Activated T-cell treated with anti-CD3 and anti-CD28 coated beads, Interleukin-2, amount 50 U/mL, for 4 hours (primary cell): ENCODE measurements around the gene ITGB2. TPM values are rescaled to one million over a fixed set of nuclear protein-coding genes. Genes with fewer than 3 reads are reported as not detected.

Experiments used
- ATAC-seq, 2 donors: fragments of 200-7000 bp; cut with Tn5 transposase; one replicate each; pipeline ENCODE4 v1.10.0; 2021
- DNase-seq: peaks from one replicate; pipeline ENCODE4 v3.0.0-alpha.2; 2020
- H3K27me3 Mint-ChIP-seq: one replicate; pipeline ENCODE4 v1.8.0; 2021; ENCODE audit warnings: low read depth, mixed read lengths
- H3K36me3 Mint-ChIP-seq: one replicate; pipeline ENCODE4 v1.8.0; 2022; ENCODE audit warnings: mixed read lengths; ENCODE audit not compliant: insufficient read depth
- H3K4me1 Mint-ChIP-seq: one replicate; pipeline ENCODE4 v1.8.0; 2021; ENCODE audit warnings: low read depth, mixed read lengths
- H3K4me3 Mint-ChIP-seq: one replicate; pipeline ENCODE4 v1.8.0; 2021; ENCODE audit warnings: mild to moderate bottlenecking, moderate library complexity, mixed read lengths
- H3K9me3 Mint-ChIP-seq: one replicate; pipeline ENCODE4 v1.8.0; 2021; ENCODE audit warnings: mixed read lengths
- total RNA-seq, 3 donors: library from RNA; stranded (reverse); gene quantifications; one replicate each; pipeline ENCODE4 v1.2.1, GENCODE V29; 2021

Gene ITGB2
- total RNA-seq, 3 donors from 2014 or later = 175 to 195 (median 180) TPM

DNA sequence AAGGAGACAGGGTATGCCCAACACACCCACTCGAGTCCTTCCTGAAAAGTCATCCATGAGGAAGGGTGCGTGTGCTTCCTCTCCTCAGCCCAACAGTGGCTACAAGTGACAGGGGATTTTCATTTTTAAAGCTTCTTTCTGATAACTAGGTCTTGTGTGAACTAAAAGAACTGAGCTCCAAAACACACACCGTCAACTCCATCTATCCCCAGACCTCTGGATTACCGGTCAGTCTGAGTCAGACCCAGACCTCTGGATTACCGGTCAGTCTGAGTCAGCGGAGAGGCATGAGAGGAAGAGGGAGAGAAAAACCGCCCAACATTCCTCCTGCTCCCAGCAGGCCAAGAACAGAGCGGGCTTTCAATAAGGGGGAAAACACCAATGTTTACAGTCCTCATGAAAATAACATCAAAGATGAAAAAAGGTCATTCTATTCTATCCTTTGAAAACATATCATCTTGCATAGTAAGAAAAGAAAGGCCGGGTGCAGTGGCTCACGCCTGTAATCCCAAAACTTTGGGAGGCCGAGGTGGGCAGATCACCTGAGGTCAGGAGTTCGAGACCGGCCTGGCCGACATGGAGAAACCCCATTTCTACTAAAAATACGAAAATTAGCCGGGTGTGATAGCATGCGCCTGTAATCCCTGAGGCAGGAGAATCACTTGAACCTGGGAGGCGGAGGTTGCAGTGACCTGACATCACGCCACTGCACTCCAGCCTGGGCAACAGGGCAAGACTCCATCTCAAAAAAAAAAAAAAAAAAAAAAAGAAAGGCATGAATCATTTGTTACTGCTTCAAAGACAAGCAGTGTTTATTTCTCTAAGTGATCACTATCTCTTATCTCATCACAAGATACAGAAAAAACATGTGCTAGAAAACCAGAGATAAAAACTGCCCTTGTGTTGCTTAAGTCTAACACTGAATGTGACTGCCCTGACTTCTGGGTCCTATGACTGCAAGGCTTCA lies 50.6 kb downstream of the ITGB2 start:
- ATAC-seq (no peak), DNase-seq (no peak)
- Mint-ChIP-seq H3K36me3 (peaks cover 8% of the 10 kb centered on the region), H3K9me3 (no peaks in the 10 kb centered on the region), H3K4me3 (peak overlapping the region; percentile 62), H3K4me1 (peaks cover 83% of the 10 kb centered on the region), H3K27me3 (no peaks in the 10 kb centered on the region)

DNA sequence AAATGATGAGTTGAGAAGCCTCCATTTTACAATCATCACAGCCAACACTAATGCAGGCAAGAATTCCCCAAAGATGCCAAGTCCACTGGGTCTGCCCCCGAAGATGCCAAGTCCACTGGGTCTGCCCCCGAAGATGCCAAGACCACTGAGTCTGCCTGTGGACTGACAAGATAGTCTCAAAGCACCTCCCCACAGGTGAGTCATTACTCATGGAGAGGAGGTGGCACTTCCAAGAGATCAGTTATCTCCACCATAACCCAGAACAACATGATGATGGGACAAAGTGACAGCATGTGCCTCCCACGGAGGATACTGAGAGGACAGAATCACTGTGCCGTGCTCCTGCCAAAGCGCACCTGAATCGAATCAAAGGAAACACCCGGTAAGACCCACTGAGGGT lies 52.0 kb downstream of the ITGB2 start:
- DNase-seq (no peak), ATAC-seq (peak in 1 of 2 donors; percentile 26)
- no peaks in the 10 kb centered on the region for H3K27me3 Mint-ChIP-seq
- peaks cover 77% of the 10 kb centered on the region for H3K4me1 Mint-ChIP-seq
- H3K9me3 Mint-ChIP-seq = no peaks in the 10 kb centered on the region
- H3K36me3 Mint-ChIP-seq = peaks cover 12% of the 10 kb centered on the region
- peak overlapping the region; percentile 48 for H3K4me3 Mint-ChIP-seq

DNA sequence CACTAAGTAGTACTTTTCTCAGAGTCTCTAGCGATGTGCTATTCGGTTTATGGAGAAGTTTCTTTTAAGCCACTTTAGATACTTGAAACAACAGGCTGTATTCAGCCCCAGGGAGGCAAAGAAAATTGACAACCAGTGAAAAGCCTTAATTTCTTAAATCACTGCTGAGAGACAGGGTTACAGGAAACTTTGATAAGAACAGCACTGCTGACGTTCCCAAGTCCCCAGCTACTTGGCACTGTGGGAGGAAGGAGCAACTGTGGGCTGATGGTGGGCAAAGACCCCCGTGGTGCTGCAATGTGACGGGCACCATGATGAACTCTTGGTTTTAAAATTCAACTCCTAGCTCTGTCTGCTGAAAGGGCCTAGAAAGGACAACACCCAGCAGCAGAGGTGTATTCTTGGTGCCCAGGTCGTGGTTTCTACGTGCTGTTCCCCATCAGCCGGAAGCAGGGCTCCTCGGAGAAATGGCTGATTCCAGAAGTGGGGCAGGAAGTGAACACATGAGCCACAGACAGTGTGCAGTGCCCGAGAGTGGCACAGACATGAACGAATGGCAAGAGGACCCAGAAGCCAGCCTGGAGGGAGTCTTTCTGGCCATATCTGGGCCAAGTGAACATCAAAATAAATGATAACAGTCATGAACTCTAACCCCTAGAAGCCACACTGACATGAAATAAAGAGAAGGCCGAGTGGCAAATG lies 52.5 kb downstream of the ITGB2 start:
- Mint-ChIP-seq H3K9me3 (no peaks in the 10 kb centered on the region), H3K4me3 (peak overlapping the region; percentile 48), H3K4me1 (peaks cover 82% of the 10 kb centered on the region), H3K27me3 (no peaks in the 10 kb centered on the region), H3K36me3 (peaks cover 16% of the 10 kb centered on the region)
- ATAC-seq (peak; percentile 48 to 54), DNase-seq (no peak)

DNA sequence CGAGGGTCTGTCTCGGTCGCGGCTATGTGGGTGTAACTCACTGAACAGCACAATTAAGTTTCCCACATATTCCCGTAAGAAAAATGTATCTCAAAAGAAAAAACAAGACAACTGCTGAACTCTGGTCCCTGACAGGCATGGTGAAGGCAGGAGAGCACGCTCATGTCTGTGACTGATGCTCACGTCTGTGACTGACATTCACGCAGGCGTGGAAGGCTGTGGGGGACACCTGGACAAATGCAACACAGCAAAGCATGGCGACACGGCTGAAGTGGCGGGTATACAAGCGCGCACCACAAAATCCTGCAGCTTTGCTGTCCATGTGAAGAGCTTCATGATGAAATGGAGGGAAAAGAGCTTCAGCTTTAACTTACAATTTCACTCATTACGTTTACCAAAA lies 53.2 kb downstream of the ITGB2 start:
- DNase-seq = no peak
- Mint-ChIP-seq H3K27me3 (no peaks in the 10 kb centered on the region), H3K9me3 (no peaks in the 10 kb centered on the region), H3K4me1 (peaks cover 79% of the 10 kb centered on the region), H3K36me3 (peaks cover 16% of the 10 kb centered on the region), H3K4me3 (no peak overlapping the region)
- no peak for ATAC-seq

DNA sequence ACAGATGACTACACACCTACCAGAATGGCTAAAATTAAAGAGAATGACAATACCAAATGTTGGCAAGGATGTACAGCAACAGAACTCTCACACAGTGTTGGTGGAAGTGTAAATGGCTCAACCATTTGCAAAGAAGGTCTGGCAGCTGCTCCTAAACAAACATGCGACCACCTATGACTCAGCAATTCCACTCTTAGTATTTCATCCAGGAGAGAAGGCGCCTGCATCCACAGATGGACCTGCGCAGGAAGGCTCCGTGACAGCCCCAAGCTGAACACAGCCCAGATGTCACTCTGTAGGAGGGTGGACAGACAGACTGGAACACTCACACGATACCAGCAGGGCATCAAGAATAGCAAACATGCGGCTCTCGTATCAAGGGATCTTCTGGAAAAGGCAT lies 53.9 kb downstream of the ITGB2 start:
- no peaks in the 10 kb centered on the region for H3K9me3 Mint-ChIP-seq
- ATAC-seq = no peak
- H3K4me3 Mint-ChIP-seq = peak overlapping the region; percentile 37
- DNase-seq = no peak
- peaks cover 18% of the 10 kb centered on the region for H3K36me3 Mint-ChIP-seq
- peaks cover 76% of the 10 kb centered on the region for H3K4me1 Mint-ChIP-seq
- no peaks in the 10 kb centered on the region for H3K27me3 Mint-ChIP-seq

DNA sequence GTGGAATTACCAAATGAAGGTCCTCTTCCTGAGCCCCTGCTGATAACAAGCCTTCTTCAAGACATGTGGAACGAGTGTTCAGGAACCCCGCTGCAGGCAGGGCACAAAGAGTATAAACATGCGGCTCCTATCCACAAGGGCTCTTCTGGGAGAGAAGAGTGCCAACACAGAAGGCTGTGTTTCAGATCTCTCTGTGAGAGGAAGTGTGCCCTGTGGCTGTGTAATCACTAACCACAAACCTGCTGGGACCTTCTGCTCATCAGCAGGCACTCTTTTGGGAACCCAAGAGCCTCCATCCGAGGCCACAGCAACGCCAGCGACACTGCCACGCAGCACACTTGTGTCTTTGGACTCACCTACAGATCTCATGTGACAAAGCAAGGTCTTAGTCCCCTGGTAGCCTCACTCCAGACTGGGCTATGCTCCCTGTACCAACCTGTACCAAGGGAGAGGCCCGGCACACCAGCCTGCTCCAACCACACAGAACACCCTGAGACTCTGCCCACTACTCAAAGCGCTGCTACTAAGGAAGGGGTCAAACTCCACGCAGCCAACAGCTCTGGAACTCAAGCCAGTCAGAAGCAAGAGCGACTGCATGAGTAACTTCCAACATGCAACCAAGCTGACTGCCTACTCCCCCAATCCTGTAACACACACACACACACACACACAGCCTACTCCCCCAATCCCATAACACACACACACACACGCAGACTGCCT lies 55.0 kb downstream of the ITGB2 start:
- peak overlapping the region; percentile 42 for H3K4me3 Mint-ChIP-seq
- no peaks in the 10 kb centered on the region for H3K27me3 Mint-ChIP-seq
- H3K36me3 Mint-ChIP-seq = peaks cover 22% of the 10 kb centered on the region
- peaks cover 74% of the 10 kb centered on the region for H3K4me1 Mint-ChIP-seq
- no peaks in the 10 kb centered on the region for H3K9me3 Mint-ChIP-seq
- peak; percentile 44 to 62 for ATAC-seq
- no peak for DNase-seq

DNA sequence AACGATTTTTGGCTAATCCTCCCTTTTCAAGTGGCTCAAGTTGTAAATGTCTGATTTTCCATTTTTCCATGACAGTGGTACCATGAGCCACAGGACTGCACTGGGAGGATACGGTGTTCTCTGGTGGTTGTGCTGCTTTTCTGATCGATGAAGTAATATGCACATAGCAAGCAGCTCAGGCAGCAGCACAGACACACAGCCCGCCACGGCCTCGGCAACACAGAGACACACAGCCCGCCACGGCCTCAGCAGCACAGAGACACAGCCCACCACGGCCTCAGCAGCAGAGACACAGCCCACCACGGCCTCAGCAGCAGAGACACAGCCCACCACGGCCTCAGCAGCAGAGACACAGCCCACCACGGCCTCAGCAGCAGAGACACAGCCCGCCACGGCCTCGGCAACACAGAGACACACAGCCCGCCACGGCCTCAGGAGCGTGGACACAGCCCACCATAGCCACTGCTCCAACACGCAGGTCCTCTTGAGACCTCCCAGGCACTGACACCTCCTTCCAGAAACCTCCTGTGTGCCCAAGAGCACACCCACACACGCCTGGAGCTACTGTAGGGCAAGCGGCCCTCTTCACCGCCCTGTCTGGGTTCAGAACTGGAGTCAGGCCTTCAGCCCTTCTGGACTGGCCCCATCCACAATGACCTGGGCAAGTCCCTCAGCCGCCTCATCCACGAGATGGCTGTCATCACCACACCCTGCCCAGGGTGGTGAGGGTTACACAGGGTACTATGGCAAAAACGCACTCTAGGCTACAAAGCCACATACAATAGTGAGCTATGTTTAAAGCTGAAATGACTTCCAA lies 57.6 kb downstream of the ITGB2 start:
- peaks cover 49% of the 10 kb centered on the region for H3K4me1 Mint-ChIP-seq
- H3K9me3 Mint-ChIP-seq = no peaks in the 10 kb centered on the region
- ATAC-seq = no peak
- no peak overlapping the region for H3K4me3 Mint-ChIP-seq
- no peak for DNase-seq
- H3K36me3 Mint-ChIP-seq = peaks cover 33% of the 10 kb centered on the region
- H3K27me3 Mint-ChIP-seq = no peaks in the 10 kb centered on the region

DNA sequence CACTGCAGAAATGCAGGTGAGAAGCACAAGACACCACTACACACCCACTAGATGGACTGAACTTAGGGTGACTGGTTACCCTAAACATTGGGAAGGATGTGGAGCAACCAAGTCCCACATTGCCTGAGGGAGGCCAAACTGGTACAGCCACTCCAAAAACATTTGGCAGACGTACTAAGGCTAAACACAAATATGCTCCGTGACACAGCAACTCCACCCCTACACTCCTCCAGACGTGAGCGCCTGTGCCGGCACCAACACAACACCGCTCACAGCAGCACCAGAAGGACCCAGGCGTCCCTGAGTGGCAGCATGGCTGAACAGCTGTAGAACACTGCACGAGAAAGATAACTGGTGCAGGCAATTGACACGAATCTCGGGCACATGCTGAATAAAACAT lies 61.9 kb downstream of the ITGB2 start:
- Mint-ChIP-seq H3K9me3 (no peaks in the 10 kb centered on the region), H3K27me3 (no peaks in the 10 kb centered on the region), H3K4me1 (peaks cover 36% of the 10 kb centered on the region), H3K4me3 (no peak overlapping the region), H3K36me3 (peaks cover 46% of the 10 kb centered on the region)
- ATAC-seq (no peak), DNase-seq (no peak)

DNA sequence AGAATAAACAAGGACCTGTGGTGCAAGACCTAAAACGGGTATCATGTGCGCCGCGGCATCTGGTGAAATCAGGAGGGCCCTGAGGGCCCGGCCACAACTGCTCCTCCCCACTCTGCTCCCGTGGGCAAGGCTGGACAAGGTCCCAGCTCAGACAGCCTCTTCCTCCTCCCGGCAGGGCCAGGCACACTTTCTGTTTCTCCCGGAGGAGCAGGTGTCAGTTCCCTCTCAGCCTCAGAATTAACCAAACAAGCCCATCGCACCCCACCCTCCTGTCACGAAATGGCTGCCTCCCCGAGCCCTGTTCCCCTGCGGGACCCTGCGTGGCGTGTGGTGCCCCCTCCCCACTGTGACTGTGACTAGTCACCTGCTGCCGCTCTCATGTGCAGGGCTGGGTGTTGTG lies 62.4 kb downstream of the ITGB2 start:
- DNase-seq (no peak), ATAC-seq (no peak)
- Mint-ChIP-seq H3K36me3 (peaks cover 44% of the 10 kb centered on the region), H3K9me3 (no peaks in the 10 kb centered on the region), H3K27me3 (no peaks in the 10 kb centered on the region), H3K4me1 (peaks cover 37% of the 10 kb centered on the region), H3K4me3 (no peak overlapping the region)

DNA sequence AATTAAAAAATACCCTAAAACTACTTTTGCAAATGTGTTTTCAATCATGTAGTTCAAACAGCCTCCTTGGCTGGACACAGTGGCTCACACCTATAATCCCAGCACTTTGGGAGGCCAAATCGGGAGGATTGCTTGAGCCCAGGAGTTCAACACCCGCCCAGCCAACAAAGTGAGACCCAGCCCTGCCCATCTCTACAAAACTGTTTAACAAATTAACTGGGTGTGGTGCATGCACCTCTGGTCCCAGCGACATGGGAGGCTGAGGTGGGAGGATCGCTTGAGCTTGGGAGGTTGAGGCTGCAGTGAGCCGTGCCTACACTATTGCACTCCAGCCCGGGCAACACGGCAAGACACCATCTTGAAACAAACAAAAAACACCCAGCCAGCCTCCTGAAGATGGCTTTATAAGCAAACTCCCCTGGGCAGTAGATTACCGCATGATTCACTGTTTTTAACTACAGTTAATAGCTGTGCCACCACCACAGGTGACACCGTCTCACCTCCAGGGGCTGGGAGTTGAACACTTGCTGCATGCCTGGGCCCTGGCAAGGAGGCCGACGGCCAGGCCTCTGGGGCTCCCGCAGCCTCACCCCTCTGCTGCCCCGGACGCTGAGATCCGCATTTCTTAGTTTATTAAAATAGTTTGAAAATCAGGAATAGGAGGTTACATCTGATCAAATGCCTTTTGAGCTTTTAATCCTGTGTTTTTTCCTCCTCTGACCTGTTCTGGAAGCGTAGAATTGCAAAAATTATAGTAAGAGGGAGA lies 63.4 kb downstream of the ITGB2 start:
- DNase-seq (no peak), ATAC-seq (no peak)
- Mint-ChIP-seq H3K36me3 (peaks cover 43% of the 10 kb centered on the region), H3K4me3 (no peak overlapping the region), H3K9me3 (no peaks in the 10 kb centered on the region), H3K27me3 (no peaks in the 10 kb centered on the region), H3K4me1 (peaks cover 41% of the 10 kb centered on the region)

DNA sequence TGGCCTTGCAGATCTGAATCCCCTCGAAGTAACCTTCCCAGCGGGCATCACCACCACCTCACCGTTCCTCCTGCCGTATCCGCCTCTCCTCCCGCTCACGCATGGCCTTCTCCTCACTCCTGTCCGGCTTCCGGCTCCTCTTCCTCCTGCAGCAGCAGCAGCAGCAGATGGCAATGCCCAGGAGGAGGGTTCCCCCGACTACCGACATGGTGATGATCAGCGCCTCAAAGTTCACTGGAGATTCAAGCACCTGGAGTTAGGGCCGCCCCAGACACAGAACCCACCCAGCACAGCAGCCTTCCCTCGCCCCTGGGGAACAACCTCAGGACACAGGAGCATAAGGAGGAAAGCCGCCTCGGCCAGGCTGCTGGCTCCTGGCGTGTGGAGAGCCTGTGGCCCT lies 64.6 kb downstream of the ITGB2 start:
- Mint-ChIP-seq H3K9me3 (no peaks in the 10 kb centered on the region), H3K4me3 (no peak overlapping the region), H3K4me1 (peaks cover 43% of the 10 kb centered on the region), H3K27me3 (no peaks in the 10 kb centered on the region), H3K36me3 (peaks cover 40% of the 10 kb centered on the region)
- DNase-seq (no peak), ATAC-seq (no peak)

DNA sequence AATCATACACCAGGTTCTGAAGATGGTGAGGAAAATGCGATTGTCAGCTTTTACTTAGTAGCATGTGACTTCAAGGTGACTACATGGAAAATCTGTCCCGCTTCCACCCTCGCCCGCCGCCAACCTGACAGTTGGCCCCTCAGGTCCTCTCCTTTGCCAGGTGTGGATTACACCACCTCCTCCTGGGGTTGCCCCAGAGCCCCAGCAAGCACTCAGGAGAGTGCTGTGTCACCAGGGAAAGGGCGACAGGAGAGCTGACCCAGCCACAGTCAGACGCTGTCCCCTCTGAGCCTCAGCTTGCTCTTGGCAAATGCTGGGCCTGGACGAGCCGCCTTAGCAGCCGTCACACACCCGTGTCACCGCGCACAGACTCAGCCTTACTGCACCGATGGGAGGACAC lies 65.1 kb downstream of the ITGB2 start:
- ATAC-seq = no peak

More for the DNA sequence above, 65.1 kb downstream of the ITGB2 start:
- Mint-ChIP-seq H3K27me3 (no peaks in the 10 kb centered on the region), H3K4me3 (no peak overlapping the region), H3K4me1 (peaks cover 44% of the 10 kb centered on the region), H3K36me3 (peaks cover 45% of the 10 kb centered on the region), H3K9me3 (no peaks in the 10 kb centered on the region)
- DNase-seq = no peak
